GM12878 (cell line): ENCODE results near the gene PHLDB1. TPM values are rescaled to one million over a fixed set of nuclear protein-coding genes. Genes with fewer than 3 reads are reported as not detected.

Experiments used
- ATAC-seq: fragments of 200-7000 bp; cut with Tn5 transposase; 3 replicates; pipeline ENCODE4 v1.9.1; 2020; ENCODE audit warnings: mild to moderate bottlenecking, moderate library complexity
- Bru-seq: library from RNA; stranded (reverse); fragments of 400-500 nt; gene quantifications from one replicate; lab custom pipeline; 2021; lab: Mats Ljungman, UMichigan
- BruChase-seq, 2 experiments: library from RNA; stranded (reverse); fragments of 400-500 nt; gene quantifications; one replicate each; lab custom pipeline; 2021; lab: Mats Ljungman, UMichigan
- BruUV-seq: library from RNA; stranded (reverse); fragments of 400-500 nt; replicated peaks from 2 replicates; lab custom pipeline; 2021; lab: Mats Ljungman, UMichigan
- CTCF ChIA-PET: fragments of 300-600 bp; sonication (Branson Sonifier 250); formaldehyde crosslinking; extraction: SDS; loops from one replicate; lab custom pipeline; 2021; ENCODE audit warnings: inconsistent platforms; lab: Yijun Ruan, JAX
- POLR2A ChIA-PET: fragments of 350-600 bp; formaldehyde crosslinking; extraction: SDS; loops from one replicate; lab custom pipeline; 2021; ENCODE audit warnings: inconsistent platforms; lab: Charles Lee
- RAD21 ChIA-PET: fragments of 300-600 bp; sonication (Branson Sonifier 250); formaldehyde crosslinking; loops from one replicate; lab custom pipeline; 2023; ENCODE audit warnings: antibody characterized with exemption; ENCODE audit not compliant: unreplicated experiment; lab: Charles Lee
- SMC1A ChIA-PET: fragments of 300-600 bp; sonication (Branson Sonifier 250); formaldehyde crosslinking; loops from one replicate; lab custom pipeline; 2023; ENCODE audit not compliant: unreplicated experiment, uncharacterized antibody; lab: Charles Lee
- DNase-seq: peaks from one replicate; pipeline ENCODE4 v3.0.0-alpha.2; 2011; ENCODE audit warnings: low read depth, low spot score
- FAIRE-seq: peaks from 3 replicates; lab custom pipeline; 2011; peaks lifted over from hg19 to GRCh38; lab: Jason Lieb, UNC
- H2AFZ ChIP-seq: 2 replicates; pipeline ENCODE4 v1.6.0; 2011; ENCODE audit warnings: low read depth, low read length, control low read depth; ENCODE audit not compliant: control insufficient read depth
- H3K27ac ChIP-seq: 2 replicates; pipeline ENCODE4 v1.5.1; 2011; ENCODE audit warnings: control low read depth; ENCODE audit not compliant: control insufficient read depth, insufficient read depth
- H3K27me3 ChIP-seq, 2 experiments: replicated peaks in 1 of 2; 2 replicates each; pipeline versions ENCODE4 v1.6.0 to v1.6.1; 2011; ENCODE audit warnings: low read length in 1 of 2; ENCODE audit not compliant: control insufficient read depth in 2 of 2, insufficient read depth in 2 of 2
- H3K36me3 ChIP-seq, 2 experiments: 2 replicates each; pipeline ENCODE4 v1.5.1; 2011; ENCODE audit warnings: low read length in 1 of 2; ENCODE audit not compliant: control insufficient read depth in 2 of 2, insufficient read depth in 2 of 2
- H3K4me1 ChIP-seq: 2 replicates; pipeline ENCODE4 v1.6.1; 2011; ENCODE audit warnings: mild to moderate bottlenecking, low read length, moderate library complexity, mixed read lengths; ENCODE audit not compliant: control insufficient read depth, insufficient read depth
- H3K4me2 ChIP-seq: 2 replicates; pipeline ENCODE4 v1.6.0; 2011; ENCODE audit warnings: control low read depth; ENCODE audit not compliant: control insufficient read depth, insufficient read depth
- H3K4me3 ChIP-seq: fragments of 200-600 bp; sonication (generic); 2 replicates; pipeline ENCODE4 v1.5.1; 2016
- H3K79me2 ChIP-seq: 2 replicates; pipeline ENCODE4 v1.6.0; 2011; ENCODE audit warnings: low read length; ENCODE audit not compliant: control insufficient read depth, insufficient read depth
- H3K9ac ChIP-seq: 2 replicates; pipeline ENCODE4 v1.8.0; 2011; ENCODE audit warnings: low read length, control low read depth, mixed read lengths; ENCODE audit not compliant: control insufficient read depth, insufficient read depth
- H3K9me3 ChIP-seq: replicated peaks from 3 replicates; pipeline ENCODE4 v1.5.1; 2011; ENCODE audit warnings: mild to moderate bottlenecking, low read length; ENCODE audit not compliant: control insufficient read depth, insufficient read depth
- H4K20me1 ChIP-seq: 2 replicates; pipeline ENCODE4 v1.6.0; 2011; ENCODE audit not compliant: control insufficient read depth, insufficient read depth
- GATAD2B ChIP-seq: fragments of 450-650 bp; conservative IDR thresholded peaks from 2 replicates; pipeline ENCODE4 v1.6.1; 2017; ENCODE audit warnings: low read depth, mild to moderate bottlenecking, moderate library complexity
- IKZF1 ChIP-seq: fragments of 450-650 bp; conservative IDR thresholded peaks from 2 replicates; pipeline ENCODE4 v1.6.1; 2017; ENCODE audit warnings: antibody characterized with exemption, mild to moderate bottlenecking
- IKZF2 ChIP-seq, 2 experiments: fragments of 450-650 bp; IDR thresholded peaks; 2 replicates each; pipeline ENCODE4 v1.6.1; 2017; ENCODE audit warnings: mild to moderate bottlenecking in 2 of 2, moderate library complexity in 2 of 2
- MEF2B ChIP-seq: fragments of 450-650 bp; IDR thresholded peaks from 2 replicates; pipeline ENCODE4 v1.6.1; 2018; ENCODE audit warnings: mild to moderate bottlenecking, moderate library complexity; ENCODE audit not compliant: partially characterized antibody, poor library complexity, severe bottlenecking
- WGBS: methylation state at CpG from one replicate; pipeline ENCODE4 v1.1.6; 2016; ENCODE audit warnings: low lambda C conversion rate; ENCODE audit not compliant: insufficient replicate concordance, insufficient coverage; ENCODE audit errors: missing lambda C conversion rate; 5-methylcytosine and 5-hydroxymethylcytosine counted together
- in situ Hi-C: fragments of 300-500 bp; cut with MboI; formaldehyde crosslinking; loops from 9 replicates; pipeline ENCODE4 v1.14.3; 2018; ENCODE audit warnings: mixed read lengths
- intact Hi-C: fragments of 100-400 bp; cut with micrococcal nuclease; formaldehyde crosslinking; loops from one replicate; pipeline ENCODE4 v1.14.2; 2022; ENCODE audit not compliant: unreplicated experiment
- long read RNA-seq, 2 experiments: library from polyadenylated mRNA; unstranded; transcript quantifications; one replicate each; pipeline ENCODE4 v2.0.0, GENCODE V29; 2019 to 2020
- polyA minus RNA-seq, 3 experiments: library from RNA; depleted of rRNA, polyadenylated mRNA; stranded (reverse); fragments of >200 nt; gene quantifications; 2 replicates each; pipeline ENCODE4 v1.2.3, GENCODE V29; 2011
- polyA plus RNA-seq, 11 experiments: library from polyadenylated mRNA; depleted of rRNA in 4 of 11; unstranded in 6 of 11; stranded (reverse) in 5 of 11; fragments of >200 nt; fragmentation: Nextera tagmentation in 4 of 11; fragmentation: Illumina TruSeq in 1 of 11; extraction: Ambion mirVana in 4 of 11; extraction: Trizol in 1 of 11; gene quantifications; 1 replicate in 1 of 11; 2 replicates in 10 of 11; pipeline versions ENCODE4 v1.2.1 to v1.2.3, GENCODE V29; 2011 to 2016; ENCODE audit warnings: inconsistent platforms in 2 of 11, missing spikeins in 2 of 11, low read depth in 1 of 11
- total RNA-seq, 4 experiments: library from RNA; depleted of rRNA in 3 of 4; stranded (reverse); fragments of >200 nt in 3 of 4; fragmentation: Illumina TruSeq in 1 of 4; extraction: Trizol in 1 of 4; gene quantifications; 2 replicates each; pipeline versions ENCODE4 v1.2.1 to v1.2.3, GENCODE V29; 2013 to 2021
- TF ChIP-seq, protein P1 (sequence below), 3 experiments: IDR thresholded peaks in 2 of 3; conservative IDR thresholded peaks in 1 of 3; 2 replicates each; pipeline ENCODE4 v1.5.1; 2011; ENCODE audit warnings: low read depth in 3 of 3, low read length in 3 of 3, mild to moderate bottlenecking in 3 of 3, control low read depth in 2 of 3, moderate library complexity in 2 of 3, inconsistent platforms in 1 of 3, mixed read lengths in 1 of 3; ENCODE audit not compliant: control insufficient read depth in 2 of 3, insufficient read depth in 1 of 3; ENCODE audit errors: extremely low read depth in 1 of 3

Gene PHLDB1
- 0.22 and 0.46 TPM in 2 replicates for total RNA-seq (2013; cell fraction: nucleolus; rRNA removed)
- total RNA-seq (2014; rRNA removed) = 0.06 TPM in 1 of 2 replicates, not detected in the other
- total RNA-seq (2014; rRNA removed; fragmentation: Illumina TruSeq; extraction: Trizol) = not detected in 2 replicates
- 0.23 and 0.27 TPM in 2 replicates for total RNA-seq (2021)
- polyA plus RNA-seq (2011; ENCODE audit: low read depth) = not detected
- 0.19 and 0.20 TPM in 2 replicates for polyA plus RNA-seq (2011; rRNA removed)
- polyA plus RNA-seq (2011; cell fraction: cytosol; rRNA removed) = 0.06 and 0.12 TPM in 2 replicates
- 0.35 and 0.52 TPM in 2 replicates for polyA plus RNA-seq (2011; cell fraction: nucleus; rRNA removed)
- polyA plus RNA-seq (2012) = 0.08 TPM in 1 of 2 replicates, not detected in the other
- 0.03 TPM in 1 of 2 replicates, not detected in the other for polyA plus RNA-seq (2014; fragmentation: Illumina TruSeq; extraction: Trizol)
- not detected for polyA plus RNA-seq (2014; fragmentation: Nextera tagmentation; extraction: Ambion mirVana)
- not detected in 2 replicates for polyA plus RNA-seq (2014; rRNA removed)
- under 1 TPM; 0.17 to 0.26 TPM for polyA plus RNA-seq (2016; fragmentation: Nextera tagmentation; extraction: Ambion mirVana)
- 0.52 and 0.66 TPM in 2 replicates for polyA minus RNA-seq (2011; rRNA and poly(A)+ RNA removed)
- not detected in 2 replicates for polyA minus RNA-seq (2011; cell fraction: cytosol; rRNA and poly(A)+ RNA removed)
- polyA minus RNA-seq (2011; cell fraction: nucleus; rRNA and poly(A)+ RNA removed) = 0.12 and 0.77 TPM in 2 replicates
- percentile 20 among the genes with signal in this experiment for Bru-seq, nascent RNA
- BruChase-seq, experiment 1, labeled RNA remaining after a 6-hour chase = percentile 16 among the genes with signal in this experiment
- BruChase-seq, experiment 2, labeled RNA remaining after a 2-hour chase = percentile 16 among the genes with signal in this experiment
- long read RNA-seq, experiment 1 = 0 reads
- long read RNA-seq, experiment 2 = 0 reads

DNA sequence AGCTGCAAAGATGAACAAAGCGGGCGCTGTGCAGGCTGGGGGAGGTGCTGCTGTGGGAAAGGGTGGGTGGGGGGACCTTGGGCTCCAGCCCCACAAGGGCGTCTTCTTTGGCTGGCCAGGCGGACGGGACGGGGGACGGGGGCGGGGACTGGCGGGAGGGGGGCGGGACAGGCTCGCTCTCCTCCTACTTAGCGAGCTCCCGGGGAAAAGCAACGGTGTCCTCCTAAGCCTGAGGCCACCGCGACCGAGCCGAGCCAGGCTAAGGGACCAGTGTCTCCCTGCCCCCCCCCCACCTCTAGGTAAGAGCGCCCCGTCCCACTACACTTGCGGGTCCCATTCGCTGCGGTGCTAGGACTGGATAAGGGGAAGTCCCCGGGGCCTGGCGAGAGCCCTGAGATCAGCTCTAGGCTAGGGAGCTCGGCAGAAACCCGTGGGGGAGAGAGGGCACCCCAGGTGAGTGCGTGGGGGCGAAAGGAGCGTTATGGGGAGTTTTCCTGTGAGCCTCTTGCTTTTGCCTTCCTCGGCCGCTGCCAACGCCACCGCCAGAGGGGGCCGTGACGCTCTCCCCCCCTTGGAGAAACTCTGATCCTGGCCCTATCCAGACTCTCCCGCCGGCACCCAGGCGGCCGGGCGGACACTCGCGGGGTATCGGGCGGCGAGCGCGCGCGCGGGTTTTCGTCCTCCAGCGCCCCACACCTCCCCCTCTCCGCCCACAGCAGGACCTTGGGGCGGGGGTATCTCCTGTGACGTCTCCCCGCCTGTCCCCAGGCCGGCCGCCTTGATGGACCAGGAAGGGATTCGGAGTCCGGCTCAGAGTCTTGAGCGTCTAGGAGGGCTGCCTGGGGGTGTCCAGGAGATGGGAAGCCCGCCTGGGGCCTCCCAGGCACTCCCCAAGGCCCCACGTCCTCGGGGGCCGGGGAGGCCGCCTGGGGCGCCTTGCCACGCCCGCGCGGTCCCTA lies at the start of gene PHLDB1:
TSS of gene PHLDB1 (plus strand) at position 215 of the 959 bp plus-strand sequence. CDS start 6,222 bp downstream, outside the sequence.
- Histone ChIP-seq H3K4me3 (peak within 1 kb of the TSS; percentile 56; the same call in 1 of the 2 replicates), H3K4me2 (peak within 1 kb of the TSS; percentile 86), H3K27ac (no peak within 1 kb of the TSS), H3K4me1 (peaks cover 8% of the 10 kb centered on the region), H3K9me3 (no peaks in the 10 kb centered on the region), H3K79me2 (no peaks in the 10 kb centered on the region), H3K27me3 (peaks cover 19 to 35% of the 10 kb centered on the region in 2 experiments; a peak in 3 of 4 replicates), H3K9ac (peak within 1 kb of the TSS; percentile 22; the same call in 1 of the 2 replicates), H3K36me3 (no peaks in the 10 kb centered on the region; a peak in 1 of 4 replicates), H4K20me1 (peaks cover 3% of the 10 kb centered on the region; the same call in 1 of the 2 replicates), H2AFZ (peak within 1 kb of the TSS; percentile 19; the same call in 1 of the 2 replicates)
- under 1% methylated on average over 52 of the region's 72 CpGs for WGBS
- ChIA-PET SMC1A (interaction anchor here (1.6 kb wide), 1 partner anchor 16 kb away, joined by 5 read pairs; no protein-coding TSS in a partner anchor), POLR2A (interaction anchor here (0.5 kb wide), 1 partner anchor 276 kb away, joined by 4 read pairs; the partner anchor contains the start of gene CXCR5), RAD21 (interaction anchor here (1.2 kb wide), 1 partner anchor 13 kb away, joined by 4 read pairs; no protein-coding TSS in a partner anchor), CTCF (interaction anchor here (1.1 to 2.2 kb wide), 4 partner anchors 8 to 15 kb away, joined by 4 to 22 read pairs (median 8); no protein-coding TSS in a partner anchor)
- in situ Hi-C loops = no loop called here
- peak; percentile 35 for TF ChIP-seq IKZF1
- TF ChIP-seq, protein P1, sequence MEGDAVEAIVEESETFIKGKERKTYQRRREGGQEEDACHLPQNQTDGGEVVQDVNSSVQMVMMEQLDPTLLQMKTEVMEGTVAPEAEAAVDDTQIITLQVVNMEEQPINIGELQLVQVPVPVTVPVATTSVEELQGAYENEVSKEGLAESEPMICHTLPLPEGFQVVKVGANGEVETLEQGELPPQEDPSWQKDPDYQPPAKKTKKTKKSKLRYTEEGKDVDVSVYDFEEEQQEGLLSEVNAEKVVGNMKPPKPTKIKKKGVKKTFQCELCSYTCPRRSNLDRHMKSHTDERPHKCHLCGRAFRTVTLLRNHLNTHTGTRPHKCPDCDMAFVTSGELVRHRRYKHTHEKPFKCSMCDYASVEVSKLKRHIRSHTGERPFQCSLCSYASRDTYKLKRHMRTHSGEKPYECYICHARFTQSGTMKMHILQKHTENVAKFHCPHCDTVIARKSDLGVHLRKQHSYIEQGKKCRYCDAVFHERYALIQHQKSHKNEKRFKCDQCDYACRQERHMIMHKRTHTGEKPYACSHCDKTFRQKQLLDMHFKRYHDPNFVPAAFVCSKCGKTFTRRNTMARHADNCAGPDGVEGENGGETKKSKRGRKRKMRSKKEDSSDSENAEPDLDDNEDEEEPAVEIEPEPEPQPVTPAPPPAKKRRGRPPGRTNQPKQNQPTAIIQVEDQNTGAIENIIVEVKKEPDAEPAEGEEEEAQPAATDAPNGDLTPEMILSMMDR (IDR thresholded peaks at IDR 0.05 in 2 of 3, conservative IDR thresholded peaks at IDR 0.05 in 1 of 3; ENCODE audit: control insufficient read depth in 2 of 3, extremely low read depth in 1 of 3, insufficient read depth in 1 of 3, low read depth in 3 of 3, low read length in 3 of 3) = peak; percentile 32 to 41 (median 41); a peak in 5 of 6 replicates
- no peak for TF ChIP-seq MEF2B
- no peak for TF ChIP-seq IKZF2 (IDR thresholded peaks at IDR 0.05)
- peak; percentile 28; the same call in 1 of the 2 replicates for TF ChIP-seq GATAD2B
- BruUV-seq = no TSS peak
- no peak for FAIRE-seq
- no peak for DNase-seq
- intact Hi-C loops = no loop called here
- peak; percentile 33 for ATAC-seq
